Sigmoid colon (tissue), 7 donors: ENCODE data around the gene PRMT1. TPM values are rescaled to one million over a fixed set of nuclear protein-coding genes. Genes with fewer than 3 reads are reported as not detected.

Experiments used
- DNase-seq: peaks from one replicate; pipeline ENCODE4 v3.0.0-alpha.2; 2019
- H3K27ac ChIP-seq, 4 donors: fragments of 200-600 bp; sonication (generic); one replicate each; pipeline ENCODE4 v1.5.1; 2016 to 2019; ENCODE audit warnings: mild to moderate bottlenecking in 1 of 4
- H3K27me3 ChIP-seq, 3 donors: fragments of 200-600 bp; sonication (generic); one replicate each; pipeline ENCODE4 v1.5.1; 2019; ENCODE audit warnings: mild to moderate bottlenecking in 1 of 3
- H3K36me3 ChIP-seq, 4 donors: fragments of 200-600 bp; sonication (generic); one replicate each; pipeline ENCODE4 v1.5.1; 2016 to 2019
- H3K4me1 ChIP-seq, 4 donors: fragments of 200-600 bp; sonication (generic); one replicate each; pipeline ENCODE4 v1.5.1; 2017 to 2019
- H3K4me3 ChIP-seq, 4 donors: fragments of 200-600 bp; sonication (generic); one replicate each; pipeline ENCODE4 v1.5.1; 2017 to 2019; ENCODE audit warnings: mild to moderate bottlenecking in 2 of 4, moderate library complexity in 1 of 4
- H3K9me3 ChIP-seq, 4 donors: fragments of 200-600 bp in 3 of 4; sonication (generic) in 3 of 4; one replicate each; pipeline versions ENCODE4 v1.5.1 to v1.6.1; 2013 to 2019
- EP300 ChIP-seq, 4 donors: sonication (generic); formaldehyde crosslinking; IDR thresholded peaks; one replicate each; pipeline ENCODE4 v1.6.1; 2017; ENCODE audit warnings: antibody characterized with exemption in 4 of 4
- POLR2A ChIP-seq, 2 donors: fragments of 450-650 bp; IDR thresholded peaks; one replicate each; pipeline ENCODE4 v1.6.1; 2016; ENCODE audit warnings: antibody characterized with exemption in 2 of 2, mild to moderate bottlenecking in 2 of 2, moderate library complexity in 2 of 2
- POLR2AphosphoS5 ChIP-seq, 4 donors: sonication (generic); formaldehyde crosslinking; IDR thresholded peaks; one replicate each; pipeline ENCODE4 v1.6.1; 2017; ENCODE audit warnings: antibody characterized with exemption in 4 of 4
- WGBS, 2 donors: extraction: QIAGEN DNeasy Blood & Tissue Kit; methylation state at CpG; one replicate each; pipeline ENCODE4 v1.1.7; 2013; 5-methylcytosine and 5-hydroxymethylcytosine counted together
- intact Hi-C: fragments of 100-400 bp; cut with DNase I; formaldehyde crosslinking; loops from one replicate; pipeline ENCODE4 v1.15.1; 2023
- polyA plus RNA-seq, 3 donors: library from polyadenylated mRNA; stranded (reverse); fragments of 200-250 nt; gene quantifications; one replicate each; pipeline ENCODE4 v1.2.3, GENCODE V29; 2013
- total RNA-seq, 4 donors: library from RNA; depleted of rRNA; stranded (reverse); fragments of >200 nt; gene quantifications; one replicate each; pipeline ENCODE4 v1.1.0, GENCODE V29; 2016
- TF ChIP-seq, protein P1 (sequence below), 4 experiments: fragments of 450-650 bp in 3 of 4; fragments of 200-600 bp in 1 of 4; IDR thresholded peaks; one replicate each; pipeline ENCODE4 v1.5.1; 2016 to 2019; ENCODE audit warnings: antibody characterized with exemption in 4 of 4, mild to moderate bottlenecking in 3 of 4, moderate library complexity in 2 of 4
- donor health status: healthy with polysubstance abuse.
- donor health status: Bipolar disorder and iron deficiency.
- donor health status: healthy.

The PRMT1 gene
- total and polyA plus RNA-seq, 7 donors, result 84.1 to 175 (median 148) TPM

DNA sequence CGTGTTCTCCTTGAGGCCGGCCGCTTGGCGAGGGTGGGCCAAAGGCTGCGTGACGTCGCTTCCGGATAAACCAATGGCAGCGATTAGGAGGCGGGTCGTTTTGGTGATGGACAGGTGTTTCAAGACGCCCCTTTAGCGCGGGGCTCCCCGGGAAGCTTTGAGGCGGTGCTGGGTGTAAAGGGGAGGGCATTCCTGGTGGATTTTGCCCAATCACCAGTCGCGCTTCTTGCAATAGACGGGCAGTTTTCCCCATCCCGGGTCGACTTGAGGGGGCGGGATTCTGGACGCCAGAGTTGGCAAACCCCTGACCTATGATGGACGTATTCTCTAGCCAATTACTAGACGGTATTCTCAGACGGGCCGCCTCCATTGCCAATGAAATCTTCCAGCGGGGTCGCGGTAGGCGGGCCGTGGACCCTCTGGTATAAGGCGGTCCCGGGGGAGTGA is 264 bp upstream of the PRMT1 start:
- 0% methylated on average over 34 of the region's 34 CpGs for WGBS, 2 donors
- Histone ChIP-seq H3K4me1 (peaks cover 0 to 55% (median 51%) of the 10 kb centered on the region in 4 donors), H3K36me3 (peaks cover 2 to 10% (median 3%) of the 10 kb centered on the region in 4 donors), H3K27ac (peak overlapping the region; percentile 92 to 95 (median 94)), H3K9me3 (no peaks in the 10 kb centered on the region), H3K27me3 (no peaks in the 10 kb centered on the region), H3K4me3 (peak overlapping the region; percentile 71 to 96 (median 94))
- peak; percentile 100 for DNase-seq
- no peak for TF ChIP-seq EP300 (IDR thresholded peaks at IDR 0.05)
- TF ChIP-seq POLR2AphosphoS5 (IDR thresholded peaks at IDR 0.05), result no peak
- TF ChIP-seq, protein P1, sequence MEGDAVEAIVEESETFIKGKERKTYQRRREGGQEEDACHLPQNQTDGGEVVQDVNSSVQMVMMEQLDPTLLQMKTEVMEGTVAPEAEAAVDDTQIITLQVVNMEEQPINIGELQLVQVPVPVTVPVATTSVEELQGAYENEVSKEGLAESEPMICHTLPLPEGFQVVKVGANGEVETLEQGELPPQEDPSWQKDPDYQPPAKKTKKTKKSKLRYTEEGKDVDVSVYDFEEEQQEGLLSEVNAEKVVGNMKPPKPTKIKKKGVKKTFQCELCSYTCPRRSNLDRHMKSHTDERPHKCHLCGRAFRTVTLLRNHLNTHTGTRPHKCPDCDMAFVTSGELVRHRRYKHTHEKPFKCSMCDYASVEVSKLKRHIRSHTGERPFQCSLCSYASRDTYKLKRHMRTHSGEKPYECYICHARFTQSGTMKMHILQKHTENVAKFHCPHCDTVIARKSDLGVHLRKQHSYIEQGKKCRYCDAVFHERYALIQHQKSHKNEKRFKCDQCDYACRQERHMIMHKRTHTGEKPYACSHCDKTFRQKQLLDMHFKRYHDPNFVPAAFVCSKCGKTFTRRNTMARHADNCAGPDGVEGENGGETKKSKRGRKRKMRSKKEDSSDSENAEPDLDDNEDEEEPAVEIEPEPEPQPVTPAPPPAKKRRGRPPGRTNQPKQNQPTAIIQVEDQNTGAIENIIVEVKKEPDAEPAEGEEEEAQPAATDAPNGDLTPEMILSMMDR (IDR thresholded peaks at IDR 0.05), result no peak
- intact Hi-C loops, result loop anchor here (1.0 to 5.0 kb wide), 4 partner anchors 35 to 200 kb away; partner anchors contain the start of genes AKT1S1, PRR12, RPS11 and SCAF1

GRCh38 chr19:49677901-49678674 is 1.0 kb downstream of the PRMT1 start:
- Histone ChIP-seq H3K36me3 (peaks cover 6 to 23% (median 10%) of the 10 kb centered on the region in 4 donors), H3K9me3 (no peaks in the 10 kb centered on the region), H3K27me3 (no peaks in the 10 kb centered on the region), H3K4me1 (peaks cover 0 to 50% (median 46%) of the 10 kb centered on the region in 4 donors), H3K4me3 (peak overlapping the region; percentile 71 to 96 (median 94)), H3K27ac (peak overlapping the region; percentile 91 to 95 (median 93))
- intact Hi-C loops, result loop anchor here (1.0 to 5.0 kb wide), 4 partner anchors 36 to 199 kb away; partner anchors contain the start of genes AKT1S1, PRR12, RPS11 and SCAF1
- DNase-seq, result peak; percentile 82
- TF ChIP-seq, protein P1 (IDR thresholded peaks at IDR 0.05), result peak; percentile 33 to 57 (median 52)
- no peak for TF ChIP-seq EP300 (IDR thresholded peaks at IDR 0.05)
- 2 to 5% methylated on average over 21 of the region's 21 CpGs for WGBS, 2 donors

DNA sequence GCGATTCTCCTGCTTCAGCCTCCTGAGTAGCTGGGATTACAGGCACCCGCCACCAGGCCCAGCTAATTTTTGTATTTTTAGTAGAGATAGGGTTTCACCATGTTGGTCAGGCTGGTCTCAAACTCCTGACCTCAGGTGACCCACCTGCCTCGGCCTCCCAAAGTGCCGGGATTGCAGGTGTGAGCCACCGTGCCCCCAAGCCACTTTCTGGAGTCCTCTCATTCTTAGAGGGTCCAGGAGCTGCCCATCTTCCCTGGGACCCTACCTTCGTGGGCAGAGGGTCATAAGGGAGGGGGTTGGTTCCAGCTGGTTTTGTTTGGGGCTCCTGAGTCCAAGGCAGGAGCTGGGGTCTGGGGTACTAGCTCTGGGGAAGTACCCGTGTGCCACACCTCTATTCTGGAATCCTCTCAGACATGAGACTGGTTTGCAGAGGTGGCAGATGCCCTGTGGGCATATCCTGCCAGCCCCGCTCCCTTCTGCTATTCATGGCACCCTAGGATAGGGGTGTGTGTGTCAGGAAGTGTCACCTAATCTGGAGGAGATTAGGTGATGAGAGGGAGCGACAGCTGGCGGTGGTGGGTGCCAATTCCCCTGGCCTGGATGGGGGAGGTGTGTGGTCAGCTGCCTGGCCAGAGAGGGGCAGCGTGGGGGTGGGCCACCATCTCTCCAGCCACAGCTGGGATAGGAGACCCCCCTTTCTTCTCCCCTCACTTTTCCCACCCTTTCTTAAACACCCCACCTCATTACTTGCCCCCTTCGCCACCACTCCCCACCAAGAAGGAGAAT is 2.1 kb downstream of the PRMT1 start:
- intact Hi-C loops, result loop anchor here (5.0 kb wide), 2 partner anchors 87 to 182 kb away; partner anchors contain the start of genes PRR12 and RPS11
- H3K4me1 ChIP-seq, result peaks cover 0 to 50% (median 46%) of the 10 kb centered on the region in 4 donors
- H3K36me3 ChIP-seq, result peaks cover 9 to 34% (median 18%) of the 10 kb centered on the region in 4 donors
- H3K27ac ChIP-seq, result peak overlapping the region; percentile 91 to 95 (median 93)
- DNase-seq, result no peak
- WGBS, 2 donors, result 57 to 65% methylated on average over 12 of the region's 12 CpGs
- no peak for TF ChIP-seq POLR2A (IDR thresholded peaks at IDR 0.05)
- no peak for TF ChIP-seq POLR2AphosphoS5 (IDR thresholded peaks at IDR 0.05)
- TF ChIP-seq, protein P1 (IDR thresholded peaks at IDR 0.05), result no peak
- TF ChIP-seq EP300 (IDR thresholded peaks at IDR 0.05), result no peak
- no peak overlapping the region for H3K4me3 ChIP-seq
- H3K27me3 ChIP-seq, result no peaks in the 10 kb centered on the region
- no peaks in the 10 kb centered on the region for H3K9me3 ChIP-seq

DNA sequence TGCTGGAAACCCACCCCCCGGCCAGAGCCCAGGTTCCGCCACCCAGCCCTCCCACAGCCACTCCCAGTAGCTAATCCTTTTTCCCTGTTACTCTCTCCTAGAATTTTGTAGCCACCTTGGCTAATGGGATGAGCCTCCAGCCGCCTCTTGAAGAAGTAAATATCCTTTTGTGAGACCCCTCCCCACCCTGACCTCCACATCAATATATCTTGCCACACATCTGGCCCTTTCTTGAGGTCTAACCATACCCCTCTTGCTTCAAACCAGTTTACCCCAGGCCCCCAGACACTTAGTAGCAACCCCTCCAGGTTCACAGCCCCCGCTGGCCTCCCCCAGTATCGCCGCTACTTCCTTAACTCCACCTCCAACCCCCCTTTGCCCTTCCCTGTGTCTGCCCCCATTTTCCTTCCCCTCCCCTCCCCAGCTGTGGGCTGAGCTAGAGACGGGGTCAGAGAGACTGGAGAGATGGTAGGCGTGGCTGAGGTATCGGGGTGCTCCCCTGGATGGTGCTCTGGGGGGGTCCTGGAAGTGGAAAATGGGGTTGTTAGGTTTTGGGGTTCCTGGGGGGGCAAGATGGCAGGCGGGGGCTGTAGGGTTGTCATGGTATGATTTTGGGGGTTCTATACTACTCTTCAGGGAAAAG is 2.8 kb downstream of the PRMT1 start:
- peak overlapping the region; percentile 61 to 92 (median 84) for H3K27ac ChIP-seq
- H3K4me3 ChIP-seq, result peak overlapping the region in 1 of 4 donors; percentile 32
- no peak for DNase-seq
- peaks cover 0 to 50% (median 46%) of the 10 kb centered on the region in 4 donors for H3K4me1 ChIP-seq
- no peak for TF ChIP-seq EP300 (IDR thresholded peaks at IDR 0.05)
- TF ChIP-seq, protein P1 (IDR thresholded peaks at IDR 0.05), result no peak
- TF ChIP-seq POLR2AphosphoS5 (IDR thresholded peaks at IDR 0.05), result no peak
- TF ChIP-seq POLR2A (IDR thresholded peaks at IDR 0.05), result no peak
- no peaks in the 10 kb centered on the region for H3K9me3 ChIP-seq
- intact Hi-C loops, result loop anchor here (5.0 kb wide), 2 partner anchors 88 to 183 kb away; partner anchors contain the start of genes PRR12 and RPS11
- no peaks in the 10 kb centered on the region for H3K27me3 ChIP-seq
- peaks cover 16 to 41% (median 25%) of the 10 kb centered on the region in 4 donors for H3K36me3 ChIP-seq
- WGBS, 2 donors, result 69 to 74% methylated on average over 10 of the region's 10 CpGs
